HEK293 (cell line): Measurements from ENCODE around the gene PLCL2.

ENCODE experiments used
- CTCF ChIA-PET: fragments of 350-600 bp; formaldehyde crosslinking; extraction: SDS; loops from one replicate; lab custom pipeline; 2021; ENCODE audit warnings: antibody characterized with exemption; lab: Yijun Ruan, JAX
- POLR2A ChIA-PET: fragments of 300-600 bp; formaldehyde crosslinking; extraction: SDS; loops from one replicate; lab custom pipeline; 2020; ENCODE audit warnings: antibody characterized with exemption, inconsistent platforms; lab: Yijun Ruan, JAX
- H3K27ac ChIP-seq: fragments of 200-500 bp; sonication (Bioruptor generic); 2 replicates; pipeline ENCODE4 v1.5.1; 2014; ENCODE audit warnings: low read depth, low read length, control low read depth, inconsistent platforms; ENCODE audit errors: extremely low read depth
- H3K36me3 ChIP-seq, 2 experiments: fragments of 200-500 bp in 1 of 2; sonication (Bioruptor generic) in 1 of 2; 1 replicate in 1 of 2; 2 replicates in 1 of 2; pipeline ENCODE4 v1.5.1; 2014 to 2017; ENCODE audit warnings: inconsistent platforms in 2 of 2, low read length in 2 of 2; ENCODE audit not compliant: control insufficient read depth in 2 of 2, insufficient read depth in 1 of 2
- H3K4me1 ChIP-seq: fragments of 200-500 bp; sonication (Bioruptor generic); 2 replicates; pipeline ENCODE4 v1.5.1; 2014; ENCODE audit warnings: mild to moderate bottlenecking, low read length, inconsistent platforms; ENCODE audit not compliant: control insufficient read depth, insufficient read depth
- H3K4me3 ChIP-seq: 2 replicates; pipeline ENCODE4 v1.5.1; 2011; ENCODE audit warnings: low read depth, mild to moderate bottlenecking, control low read depth, low read length, moderate library complexity
- H3K9me3 ChIP-seq: fragments of 200-500 bp; sonication (Bioruptor generic); 2 replicates; pipeline ENCODE4 v1.5.1; 2014; ENCODE audit warnings: low read depth, low read length, inconsistent platforms; ENCODE audit not compliant: control insufficient read depth, insufficient read depth
- GLIS1 ChIP-seq: fragments of 450-650 bp; formaldehyde crosslinking; IDR thresholded peaks from 2 replicates; pipeline ENCODE4 v1.5.1; 2016; ENCODE audit warnings: missing biosample characterization, missing genetic modification characterization
- HOXD13 ChIP-seq: sonication (generic); formaldehyde crosslinking; IDR thresholded peaks from 2 replicates; pipeline ENCODE4 v1.8.0; 2022; ENCODE audit warnings: missing genetic modification reagents, borderline replicate concordance
- KLF16 ChIP-seq: fragments of 450-650 bp; formaldehyde crosslinking; IDR thresholded peaks from 2 replicates; pipeline ENCODE4 v1.5.1; 2017; ENCODE audit warnings: missing biosample characterization, missing genetic modification characterization
- PRDM10 ChIP-seq: fragments of 450-650 bp; formaldehyde crosslinking; IDR thresholded peaks from 2 replicates; pipeline ENCODE4 v1.5.1; 2016; ENCODE audit warnings: missing biosample characterization, missing genetic modification characterization
- SCRT1 ChIP-seq: fragments of 450-650 bp; formaldehyde crosslinking; IDR thresholded peaks from 2 replicates; pipeline ENCODE4 v1.5.1; 2016; ENCODE audit warnings: missing biosample characterization, missing genetic modification characterization, borderline replicate concordance
- SCRT2 ChIP-seq: fragments of 450-650 bp; formaldehyde crosslinking; IDR thresholded peaks from 2 replicates; pipeline ENCODE4 v1.5.1; 2016; ENCODE audit warnings: missing biosample characterization, missing genetic modification characterization
- SP7 ChIP-seq: fragments of 450-650 bp; formaldehyde crosslinking; IDR thresholded peaks from 2 replicates; pipeline ENCODE4 v1.5.1; 2016; ENCODE audit warnings: missing biosample characterization, missing genetic modification characterization
- ZFHX2 ChIP-seq: fragments of 450-650 bp; formaldehyde crosslinking; conservative IDR thresholded peaks from 2 replicates; pipeline ENCODE4 v1.5.1; 2016; ENCODE audit warnings: missing biosample characterization, missing genetic modification characterization
- ZNF394 ChIP-seq: fragments of 450-650 bp; formaldehyde crosslinking; IDR thresholded peaks from 2 replicates; pipeline ENCODE4 v1.5.1; 2016; ENCODE audit warnings: missing biosample characterization, missing genetic modification characterization, mild to moderate bottlenecking, moderate library complexity, borderline replicate concordance
- ZNF48 ChIP-seq: fragments of 450-650 bp; formaldehyde crosslinking; IDR thresholded peaks from 2 replicates; pipeline ENCODE4 v1.5.1; 2016; ENCODE audit warnings: missing biosample characterization, missing genetic modification characterization
- ZSCAN5A ChIP-seq: fragments of 450-650 bp; formaldehyde crosslinking; IDR thresholded peaks from 2 replicates; pipeline ENCODE4 v1.5.1; 2016; ENCODE audit warnings: missing biosample characterization, missing genetic modification characterization
- TF ChIP-seq, protein P1 (sequence below): fragments of 450-650 bp; formaldehyde crosslinking; IDR thresholded peaks from 2 replicates; pipeline ENCODE4 v1.5.1; 2017; ENCODE audit warnings: missing biosample characterization, missing genetic modification characterization
- TF ChIP-seq, protein P2 (sequence below): fragments of 450-650 bp; formaldehyde crosslinking; IDR thresholded peaks from 2 replicates; pipeline ENCODE4 v1.5.1; 2016; ENCODE audit warnings: missing biosample characterization, missing genetic modification characterization

PLCL2 gene

DNA sequence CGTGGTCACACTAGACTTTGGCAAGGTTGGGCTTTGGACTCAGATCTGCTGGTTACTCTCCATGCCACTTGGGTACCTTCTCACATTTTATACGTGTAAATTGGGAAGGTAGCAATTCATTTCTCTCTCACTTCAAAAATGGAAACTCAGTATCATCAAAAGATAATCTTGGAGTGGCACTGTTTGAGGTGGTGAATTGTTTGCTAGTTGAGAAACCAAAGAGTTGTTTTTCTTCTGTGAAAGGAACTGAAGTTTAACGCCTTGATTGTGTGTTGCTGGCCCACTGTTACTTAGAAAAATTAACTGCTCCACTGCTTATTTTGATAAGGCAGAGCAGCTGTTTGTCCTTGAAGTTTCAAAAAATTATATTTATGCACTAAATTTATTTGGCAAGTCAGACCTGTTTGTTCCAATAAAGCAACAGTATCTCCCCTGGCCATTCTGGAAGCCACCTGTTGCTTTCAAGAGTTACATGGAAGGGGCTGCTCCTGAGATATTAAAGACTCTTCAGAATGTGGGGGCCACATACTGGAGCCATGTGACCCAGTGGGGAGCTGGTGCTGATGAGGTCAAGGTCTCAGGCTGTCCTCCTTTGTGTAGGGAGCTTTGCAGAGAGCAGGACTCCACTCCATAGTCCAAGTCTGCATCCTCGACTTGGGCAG is 16.2 kb downstream of the PLCL2 start (continued):
- TF ChIP-seq HOXD13 (CRISPR knock-in tag) = no peak
- TF ChIP-seq ZSCAN5A (tag by site-specific recombination) = no peak
- no peak for TF ChIP-seq ZNF394 (tag by site-specific recombination)
- TF ChIP-seq PRDM10 = no peak
- TF ChIP-seq GLIS1 (tag by site-specific recombination) = no peak
- no peak for TF ChIP-seq ZNF48 (tag by site-specific recombination)
- peak; percentile 97 for TF ChIP-seq SCRT2
- TF ChIP-seq SCRT1 (tag by site-specific recombination) = peak; percentile 86
- TF ChIP-seq, protein P1, sequence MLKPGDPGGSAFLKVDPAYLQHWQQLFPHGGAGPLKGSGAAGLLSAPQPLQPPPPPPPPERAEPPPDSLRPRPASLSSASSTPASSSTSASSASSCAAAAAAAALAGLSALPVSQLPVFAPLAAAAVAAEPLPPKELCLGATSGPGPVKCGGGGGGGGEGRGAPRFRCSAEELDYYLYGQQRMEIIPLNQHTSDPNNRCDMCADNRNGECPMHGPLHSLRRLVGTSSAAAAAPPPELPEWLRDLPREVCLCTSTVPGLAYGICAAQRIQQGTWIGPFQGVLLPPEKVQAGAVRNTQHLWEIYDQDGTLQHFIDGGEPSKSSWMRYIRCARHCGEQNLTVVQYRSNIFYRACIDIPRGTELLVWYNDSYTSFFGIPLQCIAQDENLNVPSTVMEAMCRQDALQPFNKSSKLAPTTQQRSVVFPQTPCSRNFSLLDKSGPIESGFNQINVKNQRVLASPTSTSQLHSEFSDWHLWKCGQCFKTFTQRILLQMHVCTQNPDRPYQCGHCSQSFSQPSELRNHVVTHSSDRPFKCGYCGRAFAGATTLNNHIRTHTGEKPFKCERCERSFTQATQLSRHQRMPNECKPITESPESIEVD (tag by site-specific recombination) = peak; percentile 47
- TF ChIP-seq KLF16 (tag by site-specific recombination) = no peak

- Histone ChIP-seq H3K4me1 (peaks cover 26% of the 10 kb centered on the region), H3K9me3 (no peaks in the 10 kb centered on the region), H3K27ac (no peak overlapping the region), H3K4me3 (no peak overlapping the region), H3K36me3 (no peaks in the 10 kb centered on the region)
- 0 out of 2 replicates have a peak, but pooled peaks have one; percentile 16 for TF ChIP-seq SP7
- TF ChIP-seq ZFHX2 (tag by site-specific recombination) = peak; percentile 50; the same call in 1 of the 2 replicates
- TF ChIP-seq, protein P2, sequence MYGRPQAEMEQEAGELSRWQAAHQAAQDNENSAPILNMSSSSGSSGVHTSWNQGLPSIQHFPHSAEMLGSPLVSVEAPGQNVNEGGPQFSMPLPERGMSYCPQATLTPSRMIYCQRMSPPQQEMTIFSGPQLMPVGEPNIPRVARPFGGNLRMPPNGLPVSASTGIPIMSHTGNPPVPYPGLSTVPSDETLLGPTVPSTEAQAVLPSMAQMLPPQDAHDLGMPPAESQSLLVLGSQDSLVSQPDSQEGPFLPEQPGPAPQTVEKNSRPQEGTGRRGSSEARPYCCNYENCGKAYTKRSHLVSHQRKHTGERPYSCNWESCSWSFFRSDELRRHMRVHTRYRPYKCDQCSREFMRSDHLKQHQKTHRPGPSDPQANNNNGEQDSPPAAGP (tag by site-specific recombination) = no peak
- peak; percentile 15; the same call in 1 of the 2 replicates for TF ChIP-seq PRDM10
- ChIA-PET POLR2A (no interaction called here), CTCF (no interaction called here)
Measured at GRCh38 chr3:16904423-16905417, 20.0 kb downstream of the PLCL2 start.
